Hematopoietic multipotent progenitor cell treated with erythropoietin and hydrocortisone succinate and interleukin-3 and kit ligand, for 6 days (in vitro differentiated cells): ENCODE data around the gene ANGEL1.

ENCODE experiments used
- DNase-seq: peaks from one replicate; pipeline ENCODE4 v3.0.0-alpha.2; 2015

The ANGEL1 gene

GRCh38 chr14:76778546-76779215, 34.0 kb downstream of the ANGEL1 start:
- no peak for DNase-seq

- DNase-seq = no peak
These were observed 35.0 kb downstream of the ANGEL1 start for GRCh38 chr14:76777721-76778120.

- DNase-seq = peak; percentile 59
These were observed 36.0 kb downstream of the ANGEL1 start for GRCh38 chr14:76776428-76777251.

GRCh38 chr14:76775695-76776427, 36.8 kb downstream of the ANGEL1 start:
- DNase-seq = no peak

DNA sequence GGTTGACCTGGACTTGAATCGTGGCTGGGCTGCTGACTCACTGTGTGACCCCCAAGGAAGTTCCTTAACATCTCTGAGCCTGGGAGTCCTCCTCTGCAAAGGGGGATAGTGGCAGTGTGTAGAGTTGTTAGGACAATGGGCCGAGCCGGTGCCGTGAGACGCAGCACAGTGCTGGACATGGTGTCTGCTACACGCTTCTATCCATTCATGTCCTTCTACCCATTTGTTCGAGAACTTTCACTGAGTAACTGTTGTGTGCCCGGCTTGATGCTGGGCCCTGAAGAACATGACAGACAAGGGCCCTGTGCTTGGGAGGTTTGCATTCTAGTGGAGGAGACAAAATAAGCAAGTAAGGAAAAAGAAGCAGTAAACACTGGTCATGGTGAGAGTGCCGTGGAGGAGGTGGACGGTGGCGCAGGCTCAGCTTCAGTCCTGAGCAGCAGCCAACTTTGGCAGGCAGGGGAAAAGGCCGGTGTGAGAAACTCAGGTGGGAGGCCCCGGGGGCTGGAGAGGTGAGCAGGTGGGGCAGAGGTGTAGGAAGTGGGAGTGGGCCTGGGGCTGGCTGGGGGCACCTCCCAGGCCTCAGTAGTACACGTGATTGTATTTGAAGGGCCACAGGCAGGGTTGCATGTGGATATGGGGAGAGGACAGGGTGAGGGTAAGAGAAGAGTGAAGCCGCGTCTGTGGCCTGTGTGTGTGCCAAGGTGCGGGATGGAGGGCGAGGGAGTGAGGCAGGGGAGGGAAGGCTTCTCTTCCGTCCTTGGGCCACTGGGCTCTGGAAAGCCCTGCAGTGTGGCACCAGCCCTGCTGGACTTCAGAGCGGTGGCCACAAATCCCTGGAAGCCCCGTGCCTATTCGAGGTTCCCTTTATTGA, 37.6 kb downstream of the ANGEL1 start:
- no peak for DNase-seq

GRCh38 chr14:76773956-76774820, 38.5 kb downstream of the ANGEL1 start:
- no peak for DNase-seq

DNA sequence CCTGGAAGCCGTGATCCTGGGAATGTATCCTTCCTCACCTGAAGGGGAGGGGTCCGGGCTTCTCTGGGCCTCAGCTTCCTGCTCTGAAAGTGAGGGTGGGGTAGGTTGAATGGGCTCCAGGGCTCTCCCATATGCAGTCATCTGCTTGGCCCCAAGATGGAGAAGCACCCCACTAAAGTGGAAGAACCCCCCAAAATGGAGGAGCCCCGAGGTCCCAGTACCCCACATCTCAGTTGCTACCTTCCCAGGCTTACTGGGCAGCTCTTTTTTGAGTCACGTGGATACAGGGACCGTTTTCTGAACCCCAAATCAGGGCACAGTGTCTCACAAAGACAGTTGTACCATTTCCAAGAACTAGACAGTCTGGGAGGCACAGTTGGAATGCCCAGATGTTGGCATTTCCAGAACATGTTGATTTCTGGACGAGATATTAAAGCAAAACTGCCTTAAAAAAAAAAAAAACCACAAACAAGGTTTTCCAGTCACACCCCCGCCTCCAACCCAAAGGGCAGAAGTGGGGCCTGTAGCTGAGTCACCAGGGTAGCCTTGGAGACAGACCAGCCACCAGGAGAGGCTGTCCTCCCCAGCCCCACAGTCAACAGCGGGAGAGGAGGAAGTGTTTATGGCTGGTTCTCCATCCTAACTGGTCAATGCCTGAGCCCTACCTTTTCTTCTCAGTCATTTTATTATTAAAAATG, 39.3 kb downstream of the ANGEL1 start:
- DNase-seq = peak; percentile 87

DNA sequence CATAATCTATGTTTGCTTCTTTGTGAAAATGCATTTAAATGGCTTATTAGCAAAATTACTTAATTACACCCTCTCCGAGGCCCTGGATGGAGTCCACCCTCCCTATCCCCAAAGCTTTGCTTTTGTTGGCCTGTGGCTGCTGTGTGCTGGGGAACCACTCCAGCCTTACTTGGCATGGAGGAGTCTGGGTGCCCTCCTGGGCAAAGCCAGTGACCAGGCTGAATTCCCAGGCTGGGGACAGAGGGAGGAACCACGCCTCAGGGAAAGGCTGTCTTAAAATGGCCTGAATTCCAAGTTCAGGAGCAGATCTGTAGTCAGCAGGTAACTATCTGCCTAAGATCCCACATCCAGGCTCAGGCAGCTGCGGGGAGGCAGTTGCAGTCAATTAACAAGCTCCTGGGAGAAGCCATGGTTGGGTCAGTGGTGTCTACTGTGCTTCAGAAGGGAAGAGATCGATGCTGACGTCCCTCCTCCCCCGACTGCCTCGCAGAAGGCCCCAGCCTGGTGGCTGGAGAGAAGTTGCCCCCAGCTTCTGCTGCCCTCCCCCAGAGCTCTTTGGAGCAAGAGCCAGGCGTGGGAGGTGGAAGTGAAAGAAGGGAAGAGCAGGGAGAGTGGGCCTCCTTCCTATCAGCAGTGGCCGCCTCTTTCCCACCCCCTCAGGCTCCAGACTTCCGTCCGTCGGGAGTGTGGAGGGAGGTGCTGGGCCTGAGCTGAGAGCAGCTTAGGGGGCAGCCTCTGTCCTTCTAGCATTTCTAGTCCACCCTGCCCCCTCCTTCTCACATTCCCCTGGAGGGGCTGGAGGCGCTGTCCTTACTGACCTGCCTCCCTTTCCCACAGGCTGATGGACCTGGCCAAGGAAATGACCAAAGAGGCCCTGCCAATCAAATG, 40.1 kb downstream of the ANGEL1 start:
- no peak for DNase-seq

DNA sequence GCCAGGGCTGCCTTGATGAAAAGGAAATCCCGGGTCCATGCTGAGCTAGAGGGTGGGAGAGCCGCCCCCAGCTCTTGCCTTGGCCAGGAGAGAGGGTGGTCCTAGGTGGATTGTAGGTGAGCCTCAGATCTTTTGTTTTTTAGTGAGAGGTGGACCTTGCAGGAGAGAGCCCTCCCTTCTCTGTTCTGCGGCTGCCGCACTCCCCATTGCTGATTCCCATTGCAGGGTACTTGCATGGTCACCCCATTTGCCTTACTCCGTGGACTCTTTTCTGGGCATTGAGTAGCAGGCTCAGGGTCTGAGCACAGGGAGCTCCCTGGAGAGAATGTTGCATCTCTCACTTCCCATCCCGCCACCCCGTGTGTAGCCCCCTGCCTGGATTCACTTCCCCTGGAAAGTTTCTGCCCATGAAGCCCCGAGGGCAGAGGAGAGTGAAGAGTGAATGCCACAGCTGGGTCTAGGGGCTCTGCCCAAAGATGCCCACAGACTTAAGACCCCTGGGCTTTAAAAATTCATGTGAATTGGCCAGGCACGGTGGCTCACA, 41.2 kb downstream of the ANGEL1 start:
- DNase-seq = no peak

GRCh38 chr14:76770521-76771436, 41.9 kb downstream of the ANGEL1 start:
- no peak for DNase-seq

GRCh38 chr14:76769636-76770292, 42.9 kb downstream of the ANGEL1 start:
- DNase-seq = no peak

DNA sequence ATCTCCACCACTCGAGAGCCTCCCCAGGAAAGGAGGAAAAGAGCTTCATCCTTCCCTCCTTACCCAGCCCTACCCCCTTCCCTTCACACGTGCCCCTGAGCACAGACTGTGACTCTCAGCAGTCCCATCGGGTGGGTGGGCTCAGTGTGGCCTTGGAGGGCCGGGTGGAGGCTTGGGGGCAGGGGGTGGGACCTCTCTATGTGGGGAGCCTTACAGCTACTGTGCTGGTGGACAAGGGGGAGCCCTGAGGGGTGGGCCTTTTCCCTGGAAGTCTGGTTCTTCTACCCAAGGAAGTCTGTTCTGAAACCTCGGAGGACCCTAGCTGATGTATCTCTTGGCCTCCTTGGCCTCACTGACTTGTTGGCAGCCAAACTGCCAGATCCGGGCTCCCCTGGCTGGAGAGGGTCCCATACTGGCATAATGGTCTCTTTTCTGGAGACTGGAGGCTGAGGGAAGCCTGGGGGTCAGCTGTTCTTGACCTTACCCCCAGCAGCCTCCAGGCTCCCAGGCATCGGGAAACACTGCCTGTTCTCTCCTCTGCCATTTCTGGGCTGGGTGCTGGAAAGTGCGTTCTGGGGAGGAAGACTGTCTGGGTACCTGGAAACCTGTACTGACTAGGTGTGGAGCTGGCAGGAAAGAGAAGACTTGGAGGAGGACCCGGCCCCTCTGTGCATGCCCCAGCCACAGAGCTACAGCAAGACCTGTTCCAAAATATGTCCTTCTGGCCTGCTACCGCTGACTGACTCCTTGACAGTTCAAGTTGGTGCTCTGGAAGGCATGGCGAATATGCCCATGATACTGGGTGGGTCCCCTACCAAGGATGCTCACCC, 43.8 kb downstream of the ANGEL1 start:
- DNase-seq = no peak

DNA sequence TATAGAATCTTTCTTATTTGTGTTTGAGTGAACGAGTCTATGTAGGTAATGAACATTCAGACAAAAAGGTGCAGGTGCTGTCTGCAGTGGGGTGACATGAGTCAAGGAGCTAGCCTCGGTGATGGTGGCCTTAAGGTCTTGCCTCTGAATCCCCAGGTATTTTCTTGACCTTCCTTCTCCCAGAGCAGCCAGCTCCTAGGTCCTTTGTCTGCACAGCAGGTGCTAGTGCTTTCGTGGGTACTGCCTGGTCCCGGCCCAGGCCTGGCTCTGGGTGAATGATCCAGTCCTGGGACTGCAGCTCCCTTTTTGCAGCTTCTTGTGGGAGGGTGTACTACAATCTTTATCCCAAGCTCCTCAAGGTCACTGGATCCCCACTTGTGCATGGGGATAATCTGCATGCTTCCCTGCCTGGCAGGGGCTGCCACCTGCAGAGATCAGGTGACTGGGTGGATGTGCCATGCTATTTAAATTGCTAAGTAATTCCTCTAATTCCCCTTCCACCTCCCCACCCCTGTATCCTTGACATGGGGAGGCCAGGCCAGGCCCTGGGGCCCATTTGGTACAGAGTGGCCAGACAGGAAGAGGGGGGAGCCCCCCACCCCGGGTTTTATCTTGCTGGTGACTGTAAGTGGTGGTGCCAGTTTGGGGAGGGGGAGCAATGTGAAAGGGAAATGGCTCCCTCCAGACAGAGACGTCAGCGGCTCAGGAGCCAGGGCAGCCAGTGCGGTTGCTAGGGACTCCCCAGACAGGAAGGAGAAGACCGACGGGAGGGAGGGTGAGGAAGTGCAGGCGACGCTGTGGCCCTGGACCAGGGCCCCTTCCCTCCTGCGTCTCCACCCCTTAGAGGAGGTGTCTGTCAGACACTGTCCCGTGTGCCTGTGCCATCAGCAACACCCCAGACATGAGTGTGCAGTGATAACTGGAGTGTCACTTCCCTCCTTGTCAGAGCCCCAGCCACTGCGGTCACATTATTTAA, 44.7 kb downstream of the ANGEL1 start:
- peak; percentile 96 for DNase-seq

- no peak for DNase-seq
These were observed 47.2 kb downstream of the ANGEL1 start for GRCh38 chr14:76765461-76765931.
